ENCODE results near the gene CELA1.

DNA sequence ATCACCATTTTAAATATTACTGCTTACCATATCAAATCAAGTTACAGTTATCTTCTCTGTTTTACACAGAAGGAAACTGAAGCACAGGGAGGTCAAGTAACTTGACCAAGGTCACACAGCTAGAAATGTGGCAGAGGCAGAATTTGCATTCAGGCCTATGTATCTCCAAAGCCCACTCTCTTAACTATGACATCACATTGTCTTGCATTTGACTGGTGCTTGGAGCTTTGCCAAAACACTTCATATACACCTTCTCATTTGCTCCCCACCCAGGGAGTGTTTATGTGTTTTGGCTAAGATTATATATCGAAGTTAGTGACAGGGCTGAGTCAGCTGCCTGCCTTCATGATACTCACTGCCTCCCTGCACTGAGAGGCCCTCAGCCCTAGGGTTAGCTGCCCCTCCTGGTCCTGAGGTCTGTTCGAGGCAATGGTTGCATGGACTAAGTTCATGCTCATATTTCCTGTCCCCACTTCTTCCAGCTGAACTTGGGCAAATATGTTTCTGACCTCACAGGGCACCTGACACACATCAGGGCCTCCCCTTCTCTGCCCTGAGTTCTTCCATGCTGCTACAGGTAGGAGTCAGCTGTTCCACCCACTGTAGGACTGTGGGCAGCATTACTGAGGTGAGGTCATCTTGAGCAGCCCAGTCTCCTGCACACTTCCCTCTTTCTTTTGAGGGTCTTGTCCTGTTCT, 43.0 kb upstream of the CELA1 start:
- TF ChIP-seq, protein P1, sequence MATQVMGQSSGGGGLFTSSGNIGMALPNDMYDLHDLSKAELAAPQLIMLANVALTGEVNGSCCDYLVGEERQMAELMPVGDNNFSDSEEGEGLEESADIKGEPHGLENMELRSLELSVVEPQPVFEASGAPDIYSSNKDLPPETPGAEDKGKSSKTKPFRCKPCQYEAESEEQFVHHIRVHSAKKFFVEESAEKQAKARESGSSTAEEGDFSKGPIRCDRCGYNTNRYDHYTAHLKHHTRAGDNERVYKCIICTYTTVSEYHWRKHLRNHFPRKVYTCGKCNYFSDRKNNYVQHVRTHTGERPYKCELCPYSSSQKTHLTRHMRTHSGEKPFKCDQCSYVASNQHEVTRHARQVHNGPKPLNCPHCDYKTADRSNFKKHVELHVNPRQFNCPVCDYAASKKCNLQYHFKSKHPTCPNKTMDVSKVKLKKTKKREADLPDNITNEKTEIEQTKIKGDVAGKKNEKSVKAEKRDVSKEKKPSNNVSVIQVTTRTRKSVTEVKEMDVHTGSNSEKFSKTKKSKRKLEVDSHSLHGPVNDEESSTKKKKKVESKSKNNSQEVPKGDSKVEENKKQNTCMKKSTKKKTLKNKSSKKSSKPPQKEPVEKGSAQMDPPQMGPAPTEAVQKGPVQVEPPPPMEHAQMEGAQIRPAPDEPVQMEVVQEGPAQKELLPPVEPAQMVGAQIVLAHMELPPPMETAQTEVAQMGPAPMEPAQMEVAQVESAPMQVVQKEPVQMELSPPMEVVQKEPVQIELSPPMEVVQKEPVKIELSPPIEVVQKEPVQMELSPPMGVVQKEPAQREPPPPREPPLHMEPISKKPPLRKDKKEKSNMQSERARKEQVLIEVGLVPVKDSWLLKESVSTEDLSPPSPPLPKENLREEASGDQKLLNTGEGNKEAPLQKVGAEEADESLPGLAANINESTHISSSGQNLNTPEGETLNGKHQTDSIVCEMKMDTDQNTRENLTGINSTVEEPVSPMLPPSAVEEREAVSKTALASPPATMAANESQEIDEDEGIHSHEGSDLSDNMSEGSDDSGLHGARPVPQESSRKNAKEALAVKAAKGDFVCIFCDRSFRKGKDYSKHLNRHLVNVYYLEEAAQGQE (IDR thresholded peaks at IDR 0.05; ENCODE audit: insufficient read depth in 1 of 2, low read depth in 2 of 2, low read length in 2 of 2), result no peak
- TF ChIP-seq POLR2AphosphoS5 (IDR thresholded peaks at IDR 0.05; ENCODE audit: low read depth, low read length) (no peak), TAF1 (IDR thresholded peaks at IDR 0.05; ENCODE audit: borderline replicate concordance, insufficient read depth, low read length) (no peak), SIN3A (IDR thresholded peaks at IDR 0.05; ENCODE audit: borderline replicate concordance, insufficient read depth, low read length) (no peak), FOXP2 (optimal IDR thresholded peaks at IDR 0.05; ENCODE audit: borderline replicate concordance, extremely low read depth, extremely low read length, insufficient read depth) (no peak)
